ENCODE measurements around the gene RRAGD.

RRAGD gene

DNA sequence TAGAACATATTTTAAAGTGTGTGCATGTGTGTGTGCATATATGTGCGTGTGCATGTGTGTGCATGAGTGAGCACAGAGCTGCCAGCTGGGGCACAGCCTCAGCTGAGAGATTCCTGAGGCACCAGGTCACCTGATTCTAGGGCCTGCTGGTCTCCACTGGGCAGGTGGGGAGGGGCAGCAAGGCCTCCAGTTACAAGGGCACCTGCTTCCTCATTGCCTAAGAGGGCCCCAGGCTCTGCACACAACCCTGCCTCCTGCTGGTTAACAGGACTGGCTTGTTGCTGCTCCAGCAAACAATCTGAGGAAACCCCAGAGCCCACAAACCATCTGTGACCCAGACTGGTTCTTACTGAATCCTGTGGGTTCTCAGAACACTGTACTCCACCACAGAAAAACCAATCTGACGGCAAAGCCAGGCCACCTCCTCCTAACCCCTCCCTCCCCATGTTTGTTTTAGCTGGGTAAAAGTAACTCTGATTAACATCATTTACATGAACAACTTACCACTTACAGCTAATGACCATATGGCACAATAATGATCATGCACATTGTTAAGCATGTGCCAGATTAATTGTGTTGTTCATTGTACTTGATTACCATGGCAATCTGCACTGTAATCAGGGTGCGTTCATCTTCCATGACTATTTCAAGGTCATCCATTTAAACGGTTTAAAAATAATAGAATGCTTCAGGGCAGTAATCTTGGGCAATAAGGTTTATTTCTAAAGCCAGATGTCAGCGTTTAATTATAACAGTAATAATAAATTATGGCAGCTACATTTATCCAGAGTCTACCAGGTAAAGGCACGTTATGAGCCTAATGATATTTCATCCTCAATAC is 36.4 kb downstream of the RRAGD start:
- DNase-seq = no peak

DNA sequence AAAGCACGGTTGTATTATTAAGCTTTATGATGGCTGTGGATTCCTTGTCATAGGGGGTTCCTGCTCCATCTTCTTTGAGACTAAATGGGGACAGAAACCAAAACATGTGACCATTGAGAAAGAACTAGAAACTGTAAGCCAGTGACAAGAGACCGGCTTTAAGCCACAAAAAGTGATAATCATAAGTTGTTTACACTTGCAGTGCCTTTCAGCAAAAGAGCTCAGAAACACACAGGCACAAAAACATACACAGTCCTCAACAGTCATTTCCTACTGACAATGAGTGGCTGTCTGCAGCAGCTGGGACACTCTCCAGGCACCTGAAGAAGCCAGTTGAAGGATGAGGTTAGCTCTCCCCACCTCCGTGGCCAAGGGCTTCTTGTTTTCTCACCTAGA is 39.6 kb downstream of the RRAGD start:
- no peak for DNase-seq

DNA sequence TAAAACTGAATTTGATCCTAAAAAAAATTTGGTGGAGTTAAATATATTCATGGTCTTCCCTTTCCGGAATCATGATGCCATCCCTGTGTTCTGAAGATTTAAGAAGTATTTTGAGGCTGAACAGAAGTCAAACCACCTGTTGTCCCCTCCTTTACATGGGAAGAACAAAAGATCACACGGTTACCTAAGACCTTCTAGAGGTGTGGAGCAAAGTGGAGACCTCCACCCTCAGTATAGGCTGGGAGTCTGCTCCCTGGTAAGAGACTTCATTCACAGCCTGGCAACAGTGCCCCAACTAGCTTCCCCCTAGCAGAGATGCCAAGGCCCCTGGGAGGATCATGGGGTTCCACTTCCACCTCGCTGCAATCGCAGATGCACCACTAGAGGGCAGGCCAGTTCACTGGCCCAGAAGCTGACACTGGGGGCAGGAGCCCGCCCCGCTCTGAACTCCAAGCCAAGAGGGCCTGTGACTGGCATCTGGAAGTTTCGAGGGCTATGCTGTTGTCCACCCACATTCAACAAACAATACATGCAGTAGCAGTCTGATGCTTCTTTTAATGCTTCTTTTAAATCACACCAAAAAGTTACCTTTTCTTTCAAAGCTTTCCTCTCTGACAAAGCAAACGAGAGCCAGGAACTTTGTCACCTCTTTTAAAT is 40.1 kb downstream of the RRAGD start:
- DNase-seq = peak; percentile 38

DNA sequence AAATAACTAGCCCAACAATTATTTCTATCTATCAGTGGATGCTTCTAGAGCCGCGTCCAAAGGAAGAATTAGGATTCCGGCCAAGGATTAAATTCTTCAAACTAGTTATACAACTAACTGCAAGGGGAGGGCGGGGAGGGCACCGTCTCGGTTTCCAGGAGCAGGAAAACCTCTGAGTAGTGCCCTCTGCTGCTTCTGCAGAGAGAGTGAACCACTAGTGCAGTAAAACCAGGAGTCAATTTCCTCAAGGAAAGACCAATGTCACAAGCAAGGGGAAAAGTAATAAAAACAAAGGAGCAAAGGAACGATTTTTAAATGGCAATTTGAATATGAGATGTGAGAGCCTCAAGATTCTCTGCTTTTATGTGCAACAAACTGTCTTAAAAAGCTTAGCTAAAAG is 43.1 kb downstream of the RRAGD start:
- DNase-seq = peak; percentile 28

DNA sequence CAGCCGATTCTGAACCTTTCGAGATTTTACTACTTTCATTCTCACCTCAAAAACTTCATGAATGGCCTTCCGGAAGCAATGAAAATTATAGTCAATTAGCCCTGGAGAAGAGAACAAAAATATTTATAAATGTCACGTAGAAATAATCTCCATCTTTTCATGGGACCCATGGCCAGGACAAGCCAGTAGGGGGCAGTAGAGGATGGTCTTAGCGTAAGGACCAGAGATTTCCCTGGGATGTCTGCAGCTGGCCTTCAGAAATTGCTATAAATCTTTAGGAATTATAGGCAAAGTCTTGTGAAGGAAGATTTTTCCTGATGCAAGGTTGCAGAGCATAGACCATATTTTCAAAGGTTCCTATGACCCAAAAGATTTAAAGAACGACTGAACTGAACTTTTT is 44.0 kb downstream of the RRAGD start:
- peak; percentile 36 for DNase-seq

DNA sequence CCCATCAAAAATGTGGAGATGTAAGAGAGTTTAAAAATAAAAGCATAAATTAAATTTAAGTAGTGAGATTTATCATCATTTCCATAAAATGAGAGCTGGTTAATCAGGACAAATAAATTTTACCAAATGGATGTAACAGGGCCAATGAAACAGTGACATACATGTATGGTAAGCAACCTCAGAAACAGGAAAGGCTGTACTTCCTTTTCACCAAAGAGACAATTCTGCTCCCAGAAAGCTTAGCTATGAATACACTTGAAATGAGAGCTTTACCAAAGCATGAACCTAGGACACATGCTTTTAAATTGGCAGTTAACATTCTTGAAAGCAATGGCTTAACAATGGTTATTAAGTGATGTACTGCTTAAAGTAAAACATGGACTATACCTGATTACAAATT is 47.5 kb downstream of the RRAGD start:
- DNase-seq = no peak

DNA sequence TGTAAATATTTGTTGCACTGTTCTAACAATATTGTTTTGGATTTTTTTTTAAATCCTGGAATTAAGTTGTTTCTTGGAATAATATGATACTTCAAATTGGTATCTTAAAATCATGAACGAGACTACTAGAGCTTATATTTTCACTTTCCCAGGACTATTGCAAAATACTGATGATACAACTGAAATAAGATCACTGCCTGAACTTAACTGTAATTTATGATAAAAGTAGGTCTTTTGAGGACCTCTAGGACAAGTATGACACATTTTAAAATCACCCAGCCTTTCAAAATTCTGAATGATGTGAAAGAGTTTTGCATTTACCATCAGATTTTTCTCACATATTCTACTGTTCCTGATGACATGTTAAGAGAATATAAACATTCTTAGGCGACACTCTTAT is 50.9 kb downstream of the RRAGD start:
- DNase-seq = no peak

DNA sequence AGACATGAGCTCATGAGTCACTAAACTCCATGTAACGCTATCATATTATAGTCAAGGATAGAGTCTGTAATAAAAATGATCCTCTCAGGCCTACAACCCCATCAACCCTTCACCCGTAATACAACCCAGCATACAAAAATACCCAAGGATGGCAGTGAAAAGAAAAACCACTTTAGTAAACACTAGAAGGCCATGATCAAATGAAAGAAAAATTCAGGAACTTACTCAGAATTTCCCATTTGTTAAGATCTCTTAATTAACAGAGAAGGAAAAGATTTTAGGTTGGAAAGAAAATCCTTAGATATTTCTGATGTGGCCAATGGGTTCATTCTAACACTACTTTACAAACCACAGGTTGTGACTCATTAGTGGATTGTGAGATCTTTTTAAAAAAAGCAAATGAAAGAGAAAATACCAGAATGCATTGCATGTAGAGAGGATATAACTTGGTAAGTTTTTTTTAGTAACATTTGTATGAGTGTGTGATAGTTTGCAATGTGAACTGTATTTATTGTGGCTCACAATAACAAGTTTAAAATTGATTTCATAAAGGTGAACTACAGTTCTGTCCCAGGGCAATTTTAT is 51.6 kb downstream of the RRAGD start:
- peak; percentile 76 for DNase-seq

DNA sequence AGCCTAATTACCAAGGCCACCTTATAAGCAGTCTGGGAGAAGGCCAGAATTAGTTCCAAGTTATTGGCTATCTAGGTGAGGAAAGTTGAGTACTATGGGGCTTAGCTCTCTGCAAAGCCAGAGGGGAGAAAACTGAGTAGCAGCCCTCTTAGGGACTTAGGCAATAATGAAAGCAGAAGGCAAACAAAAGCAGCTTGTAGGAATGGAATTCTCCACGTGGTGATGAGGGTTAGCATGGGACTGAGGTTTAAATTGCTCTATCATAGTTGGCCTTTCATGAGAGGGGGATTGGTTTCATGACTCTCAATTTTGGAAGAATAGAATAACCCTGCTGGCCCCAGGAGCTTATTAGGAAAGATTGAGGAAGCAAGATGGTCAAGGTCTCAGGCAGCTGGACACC is 52.5 kb downstream of the RRAGD start:
- no peak for DNase-seq

DNA sequence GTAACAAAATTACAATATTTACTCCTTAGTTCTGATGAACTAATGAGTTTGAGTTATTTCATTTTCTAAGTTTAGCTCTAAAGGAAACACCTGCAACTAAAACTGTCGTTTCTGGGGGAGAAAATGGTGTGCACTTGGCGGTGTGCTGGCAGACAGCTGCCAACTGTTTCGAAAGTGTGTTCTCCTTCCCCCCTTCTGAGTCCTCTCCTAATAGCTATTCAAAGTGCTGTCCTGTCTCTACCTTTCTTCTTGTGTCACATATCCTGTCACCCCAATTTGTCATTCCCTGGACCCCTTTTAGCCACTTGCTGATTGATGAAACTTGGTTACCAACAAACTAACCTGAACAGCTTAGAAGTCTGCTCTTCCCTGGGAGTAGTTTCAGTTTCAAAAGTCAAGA is 54.7 kb downstream of the RRAGD start:
- DNase-seq = no peak

DNA sequence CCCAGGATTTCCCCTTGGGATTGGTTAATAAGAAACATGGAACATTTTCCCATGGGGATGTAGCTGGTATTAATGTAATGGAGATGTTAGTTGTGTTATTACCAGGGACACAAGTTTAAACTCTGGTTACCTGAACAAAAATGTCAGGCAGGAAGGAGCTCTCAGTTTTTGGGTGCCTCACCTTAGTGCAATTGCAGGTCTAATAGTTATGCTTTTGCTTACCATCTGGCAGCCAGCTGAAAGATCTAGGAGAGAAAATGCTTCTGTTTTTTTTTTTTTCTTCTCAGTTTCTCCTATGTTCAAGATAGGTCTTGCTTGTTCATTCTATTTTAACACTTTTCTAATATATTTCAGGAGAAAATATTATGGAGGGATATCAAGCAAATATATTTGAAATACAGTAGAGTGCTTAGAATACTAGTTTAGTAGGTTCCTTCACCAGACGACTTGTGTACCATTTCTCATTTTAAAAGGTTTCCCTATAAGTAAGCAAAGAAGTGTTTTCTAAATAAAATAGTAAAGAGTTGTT is 55.4 kb downstream of the RRAGD start:
- DNase-seq = no peak

DNA sequence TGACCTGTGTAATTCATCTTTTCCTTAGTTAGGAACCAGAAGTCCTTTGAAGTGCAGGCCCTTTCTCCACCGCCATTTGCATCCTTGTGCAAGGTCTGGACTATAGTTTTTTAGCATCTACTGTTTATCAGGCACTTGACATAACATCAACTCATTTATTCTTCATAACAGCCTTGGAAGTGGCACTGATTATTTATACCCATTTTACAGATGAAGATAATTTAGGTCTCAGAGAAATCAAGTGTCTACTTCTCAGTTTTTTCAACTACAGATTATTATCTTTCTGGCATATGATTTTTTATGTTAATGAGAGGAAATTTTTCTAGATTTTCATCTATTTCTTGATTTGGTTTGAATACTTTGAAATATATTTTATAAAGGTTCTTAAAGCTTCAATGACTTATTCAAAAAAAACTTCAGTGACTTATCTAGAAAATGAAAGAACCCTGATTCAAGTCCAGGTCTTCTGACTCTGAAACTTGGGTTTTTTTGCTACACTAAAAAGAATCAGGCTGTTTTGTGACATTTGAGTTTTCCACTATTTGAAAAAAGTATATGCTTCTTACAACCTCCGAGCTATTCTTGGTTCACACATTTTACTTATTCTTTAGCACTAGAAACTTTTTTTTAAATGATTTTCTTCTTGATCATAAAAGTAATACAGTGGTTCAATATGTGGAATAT is 56.4 kb downstream of the RRAGD start:
- DNase-seq = no peak

DNA sequence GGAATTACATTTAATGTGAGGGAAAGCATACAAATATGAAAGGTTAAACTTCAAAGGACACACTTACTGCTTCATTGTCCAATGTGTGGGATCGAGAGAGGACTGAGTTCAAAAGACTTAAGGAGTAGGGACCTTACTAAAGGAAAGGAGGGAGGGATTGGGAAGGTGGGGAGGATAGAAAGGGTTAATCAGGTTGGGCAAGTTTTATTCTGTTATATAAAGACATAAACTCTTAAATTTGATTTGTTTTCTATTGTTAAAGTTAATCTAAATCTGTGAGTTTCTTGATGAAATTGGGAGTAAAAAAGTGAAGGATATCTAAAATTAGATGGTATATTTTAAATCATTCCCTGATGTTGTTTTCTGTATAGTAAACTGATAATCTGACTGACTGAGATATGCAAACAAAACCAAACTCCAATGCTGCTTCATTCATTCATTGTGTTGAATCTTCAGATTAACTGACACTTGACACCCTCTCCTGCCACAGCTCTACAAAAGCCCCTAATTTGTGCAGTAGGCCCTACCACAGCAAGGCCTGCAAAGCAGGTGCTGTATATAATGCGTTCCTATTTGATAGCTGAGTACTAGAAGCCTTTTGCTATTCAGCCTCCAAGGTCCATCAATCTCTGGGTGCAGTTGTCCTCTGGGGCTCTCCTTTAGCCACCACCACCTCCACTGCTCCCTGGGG is 58.2 kb downstream of the RRAGD start:
- no peak for DNase-seq

DNA sequence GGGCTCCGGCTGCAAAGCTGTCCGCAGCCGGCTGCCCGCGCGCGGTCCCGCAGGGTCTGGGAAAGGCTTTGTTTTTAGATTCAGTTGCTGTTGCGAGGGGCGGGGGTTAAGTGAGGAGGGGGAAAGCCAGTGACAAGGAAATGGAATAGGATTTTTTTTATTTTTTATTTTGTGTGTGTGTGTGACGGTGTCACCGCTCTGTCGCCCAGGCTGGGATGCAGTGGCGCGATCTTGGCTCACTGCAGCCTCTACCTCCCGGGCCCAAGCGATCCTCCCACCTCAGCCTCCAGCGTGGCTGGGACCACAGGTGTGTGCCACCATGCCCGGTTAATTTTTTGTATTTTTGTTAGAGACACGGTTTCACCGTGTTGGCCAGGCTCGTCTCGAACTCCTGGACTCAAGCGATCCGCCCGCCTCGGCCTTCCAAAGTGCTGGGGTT is 58.9 kb downstream of the RRAGD start:
- DNase-seq = no peak

DNA sequence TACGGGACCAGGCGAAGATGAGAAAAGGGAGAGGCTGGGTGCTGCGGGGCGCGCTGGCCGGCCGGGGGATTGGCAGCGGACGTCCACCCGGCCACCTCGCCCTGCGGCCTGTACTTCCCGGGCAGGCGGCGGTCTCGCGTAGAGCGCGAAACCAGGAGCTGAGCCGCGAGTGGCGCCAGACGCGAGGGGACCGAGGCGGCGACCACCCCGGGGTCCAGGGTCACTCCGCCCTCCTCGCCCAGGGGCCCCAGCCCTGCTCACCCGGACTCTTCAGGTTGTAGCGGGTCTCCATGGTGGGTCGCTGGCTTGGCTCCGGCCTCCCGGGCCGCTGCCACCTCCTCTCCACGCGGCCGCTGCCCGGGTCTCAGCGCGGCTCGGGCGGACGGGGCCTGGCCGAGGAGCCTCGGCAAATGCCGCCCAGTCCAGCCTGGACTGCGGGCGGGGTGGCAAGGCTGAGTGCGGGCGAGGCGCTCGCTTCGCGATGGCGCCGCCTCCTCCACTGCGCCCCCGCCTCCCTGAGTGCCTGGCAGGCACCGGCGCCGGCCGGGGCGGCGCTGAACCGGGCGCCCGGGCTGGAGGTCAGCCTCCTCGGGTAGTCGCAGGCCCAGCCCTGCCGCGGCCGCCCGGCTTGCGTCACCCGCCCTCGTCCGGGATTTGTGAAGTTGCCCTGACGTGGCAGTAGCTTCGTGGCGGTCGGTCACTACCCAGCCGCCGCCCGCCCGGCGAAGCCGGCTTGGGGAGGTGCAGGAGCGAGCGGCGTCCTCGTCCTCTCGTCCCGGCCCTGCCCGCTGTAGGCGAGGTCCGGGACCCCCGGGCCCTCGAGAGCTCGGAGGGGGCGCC is 59.6 kb downstream of the RRAGD start, which contains the start of gene UBE2J1:
TSS of gene UBE2J1 (minus strand) at position 445 of the 840 bp plus-strand sequence. CDS start at position 292, 153 bp downstream.
- peak; percentile 94 for DNase-seq

DNA sequence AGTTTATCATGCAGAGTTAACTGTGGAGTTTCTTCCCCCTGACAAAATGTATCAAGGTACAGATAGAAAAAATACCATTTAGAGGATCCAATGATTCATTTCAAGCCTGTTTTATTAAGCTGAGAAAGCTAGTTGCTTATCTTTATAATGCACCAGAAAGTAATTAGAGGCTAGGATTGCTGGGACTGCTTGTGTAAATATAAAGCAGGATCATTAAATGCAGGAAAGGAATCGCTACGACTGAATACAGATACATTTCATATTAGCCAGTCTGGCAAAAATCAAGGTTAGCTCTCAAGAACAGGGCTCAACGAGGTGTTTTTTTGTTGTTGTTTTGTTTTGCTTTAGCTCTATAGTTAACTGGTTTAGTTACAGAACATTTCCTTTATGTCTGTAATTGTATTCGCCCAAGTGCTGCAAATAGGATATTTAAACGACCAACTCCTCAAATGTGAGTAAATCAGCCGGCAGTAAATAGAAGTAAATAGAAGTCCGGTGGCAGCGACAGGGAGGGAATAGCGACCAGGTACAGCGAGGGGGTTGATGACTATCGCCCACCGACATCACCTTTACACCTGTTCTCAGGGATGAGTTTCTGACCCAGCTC is 60.3 kb downstream of the RRAGD start:
- no peak for DNase-seq

DNA sequence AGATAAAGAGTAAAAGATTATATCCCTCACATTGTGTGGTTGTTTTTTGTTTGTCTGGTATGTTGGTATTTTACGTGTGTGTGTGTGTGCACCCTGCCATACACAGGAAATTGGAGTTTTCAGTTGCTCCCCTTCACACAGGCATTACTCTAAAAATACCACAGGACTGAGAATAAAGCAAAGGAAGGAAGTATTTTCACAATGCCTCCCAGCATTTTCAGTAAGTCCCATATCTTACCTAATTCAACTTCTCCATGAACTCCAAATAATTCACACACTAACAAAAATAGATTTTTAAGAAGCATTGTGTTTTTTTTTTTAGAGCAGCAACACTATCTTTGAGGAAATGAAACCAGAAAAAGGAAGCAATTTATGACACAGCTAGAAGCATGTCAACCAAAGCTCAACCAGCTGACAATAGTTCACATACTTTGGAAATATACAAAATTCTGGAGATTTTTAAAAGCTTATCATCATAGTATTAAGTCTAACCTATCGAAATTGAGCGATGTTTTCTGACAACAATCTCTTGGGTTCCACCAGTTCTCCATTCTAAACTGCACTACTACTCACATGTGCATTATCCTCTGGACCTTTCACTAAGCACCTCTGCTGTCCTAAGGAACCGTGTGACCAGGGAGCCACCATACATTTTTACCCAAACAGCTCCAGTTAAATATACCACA is 61.6 kb downstream of the RRAGD start:
- DNase-seq = peak; percentile 16

DNA sequence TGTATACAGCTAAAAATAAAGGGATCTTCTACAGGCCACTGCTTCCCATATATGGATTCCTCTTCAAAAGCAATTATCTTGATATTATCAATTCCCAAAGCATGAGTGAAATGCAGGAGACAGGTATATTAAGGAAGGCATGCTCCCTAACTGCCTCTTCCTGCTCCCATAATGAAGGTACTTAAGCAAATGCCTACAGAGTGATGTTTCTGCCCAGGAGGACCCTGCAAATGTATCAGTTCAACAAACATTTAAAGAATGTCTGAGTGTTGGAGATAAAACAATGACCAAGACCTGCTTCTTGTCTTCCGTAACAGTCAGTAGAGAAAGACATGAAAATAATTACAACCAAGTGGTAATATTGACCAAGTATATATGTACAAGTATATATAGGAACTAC is 63.7 kb downstream of the RRAGD start:
- peak; percentile 29 for DNase-seq

DNA sequence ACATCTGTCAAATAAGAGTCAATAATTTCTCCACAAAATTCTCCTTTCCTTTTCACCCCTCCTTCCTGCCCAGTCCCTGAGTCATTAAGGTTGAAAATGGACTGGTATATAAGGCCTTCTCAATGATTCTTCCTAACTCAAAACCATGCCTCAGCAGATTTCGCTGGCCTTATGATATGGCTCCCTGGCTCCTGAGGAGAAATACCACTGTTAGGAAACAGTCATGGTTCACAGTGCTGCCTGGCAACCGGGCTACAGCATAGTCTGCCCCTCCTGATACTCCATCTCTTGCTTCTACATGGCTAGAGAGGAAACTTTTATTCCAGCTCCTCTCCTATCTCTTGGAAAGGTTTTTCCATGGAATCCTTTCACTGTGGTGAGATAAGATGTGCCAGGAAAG is 64.2 kb downstream of the RRAGD start:
- no peak for DNase-seq

DNA sequence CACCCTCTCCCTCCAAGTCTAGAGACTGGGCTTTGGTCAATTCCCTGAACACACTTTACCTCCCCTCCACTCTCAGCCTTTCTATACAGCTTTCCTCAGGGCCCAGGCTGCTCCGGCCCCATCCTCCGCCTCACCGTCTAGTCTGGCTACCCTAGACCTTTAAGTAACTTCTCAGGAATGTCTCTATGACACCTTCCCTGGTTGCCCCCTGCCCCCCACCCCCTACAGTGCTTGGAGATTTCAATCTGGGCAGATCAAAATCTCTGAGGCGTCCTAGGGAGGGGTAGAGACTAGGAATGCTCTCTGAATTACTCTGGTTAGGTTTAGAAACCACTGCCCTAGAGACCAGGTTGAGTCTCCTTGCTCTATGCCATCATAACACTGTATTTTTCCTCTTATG is 65.6 kb downstream of the RRAGD start:
- peak; percentile 48 for DNase-seq
